K562 (cell line): ENCODE results near the gene PRRC2B. TPM values are rescaled to one million over a fixed set of nuclear protein-coding genes. Genes with fewer than 3 reads are reported as not detected.
A peak's percentile ranks its signal among the peaks of the same experiment; 100 is the strongest.

ENCODE experiments used
- ATAC-seq: fragments of 200-7000 bp; cut with Tn5 transposase; 3 replicates; pipeline ENCODE4 v1.9.1; 2020; ENCODE audit warnings: moderate library complexity
- BruUV-seq: library from RNA; stranded (reverse); fragments of 400-500 nt; replicated peaks from 2 replicates; lab custom pipeline; 2021; lab: Mats Ljungman, UMichigan
- CTCF ChIA-PET: fragments of 300-600 bp; formaldehyde crosslinking; extraction: SDS; loops from one replicate; lab custom pipeline; 2021; ENCODE audit warnings: low intra/inter-chr PET ratio; lab: Yijun Ruan, JAX
- POLR2A ChIA-PET: fragments of 300-600, 350-650 bp; sonication (Branson Sonifier 250); formaldehyde crosslinking; extraction: SDS; loops from one replicate; lab custom pipeline; 2021; ENCODE audit warnings: antibody characterized with exemption, inconsistent platforms; lab: Yijun Ruan, JAX
- DNase-seq, 4 experiments: peaks; one replicate each; pipeline versions ENCODE4 v3.0.0 to v3.0.0-alpha.2; 2011 to 2018; ENCODE audit warnings: low spot score in 3 of 4, mixed read lengths in 3 of 4; ENCODE audit errors: extremely low read depth in 1 of 4
- FAIRE-seq: peaks from 2 replicates; lab custom pipeline; 2011; peaks lifted over from hg19 to GRCh38; lab: Jason Lieb, UNC
- H2AFZ ChIP-seq: 2 replicates; pipeline ENCODE4 v1.6.0; 2011; ENCODE audit warnings: low read depth, low read length, control low read depth, inconsistent platforms
- H3K27ac ChIP-seq: fragments of 200-600 bp; 3 replicates; pipeline ENCODE4 v1.8.0; 2011; ENCODE audit warnings: low read depth, mild to moderate bottlenecking, control low read depth, inconsistent platforms, low read length, moderate library complexity, mixed read lengths; ENCODE audit errors: extremely low read depth
- H3K27me3 ChIP-seq, 2 experiments: fragments of 300-600 bp in 1 of 2; 2 replicates in 1 of 2; 3 replicates in 1 of 2; pipeline versions ENCODE4 v1.6.0 to v1.8.0; 2011; ENCODE audit warnings: inconsistent platforms in 2 of 2, low read length in 2 of 2, mild to moderate bottlenecking in 1 of 2, mixed read lengths in 1 of 2, moderate library complexity in 1 of 2; ENCODE audit not compliant: control insufficient read depth in 2 of 2, insufficient read depth in 2 of 2
- H3K36me3 ChIP-seq: fragments of 300-600 bp; 3 replicates; pipeline ENCODE4 v1.8.0; 2011; ENCODE audit warnings: mild to moderate bottlenecking, low read length, inconsistent platforms; ENCODE audit not compliant: control insufficient read depth, insufficient read depth
- H3K4me1 ChIP-seq, 2 experiments: fragments of 200-600 bp in 1 of 2; replicated peaks in 1 of 2; 2 replicates in 1 of 2; 3 replicates in 1 of 2; pipeline versions ENCODE4 v1.5.1 to v1.8.0; 2011; ENCODE audit warnings: inconsistent platforms in 2 of 2, low read length in 2 of 2, mild to moderate bottlenecking in 1 of 2, mixed read lengths in 1 of 2, moderate library complexity in 1 of 2; ENCODE audit not compliant: control insufficient read depth in 2 of 2, insufficient read depth in 2 of 2
- H3K4me2 ChIP-seq: 2 replicates; pipeline ENCODE4 v1.6.1; 2011; ENCODE audit warnings: low read length, control low read depth, inconsistent platforms, mixed read lengths; ENCODE audit not compliant: insufficient read depth
- H3K4me3 ChIP-seq: fragments of 200-600 bp; sonication (generic), shearing (Covaris generic); 2 replicates; pipeline ENCODE4 v1.5.1; 2016; ENCODE audit warnings: control low read depth, inconsistent platforms
- H3K79me2 ChIP-seq: fragments of 200-600 bp; 3 replicates; pipeline ENCODE4 v1.8.0; 2011; ENCODE audit warnings: low read length, inconsistent platforms; ENCODE audit not compliant: control insufficient read depth, insufficient read depth
- H3K9ac ChIP-seq, 2 experiments: 2 replicates each; pipeline versions ENCODE4 v1.6.0 to v1.6.1; 2011; ENCODE audit warnings: low read depth in 2 of 2, low read length in 2 of 2, control low read depth in 1 of 2, inconsistent platforms in 1 of 2, mild to moderate bottlenecking in 1 of 2, mixed read lengths in 1 of 2; ENCODE audit not compliant: insufficient read depth in 1 of 2
- H3K9me1 ChIP-seq: one replicate; pipeline ENCODE4 v1.6.0; 2011; ENCODE audit warnings: inconsistent platforms, mild to moderate bottlenecking, low read length, moderate library complexity; ENCODE audit not compliant: control insufficient read depth, insufficient read depth
- H3K9me3 ChIP-seq: replicated peaks from 2 replicates; pipeline ENCODE4 v1.5.1; 2011; ENCODE audit warnings: low read depth, low read length, inconsistent platforms; ENCODE audit not compliant: control insufficient read depth, insufficient read depth
- H4K20me1 ChIP-seq: replicated peaks from 2 replicates; pipeline ENCODE4 v1.6.1; 2011; ENCODE audit warnings: low read length, inconsistent platforms, mixed read lengths; ENCODE audit not compliant: control insufficient read depth, insufficient read depth
- ASH1L ChIP-seq: fragments of 450-650 bp; IDR thresholded peaks from 2 replicates; pipeline ENCODE4 v1.6.1; 2018; ENCODE audit warnings: borderline replicate concordance, mild to moderate bottlenecking, low read depth; ENCODE audit not compliant: partially characterized antibody
- ILK ChIP-seq: fragments of 450-650 bp; IDR thresholded peaks from 2 replicates; pipeline ENCODE4 v1.6.1; 2016; ENCODE audit warnings: missing genetic modification characterization, low read depth, mild to moderate bottlenecking, missing compliant biosample characterization, moderate library complexity, borderline replicate concordance
- POLR2G ChIP-seq: fragments of 200-400 bp; formaldehyde crosslinking; IDR thresholded peaks from 2 replicates; pipeline ENCODE4 v1.6.1; 2017; ENCODE audit warnings: low read depth, mild to moderate bottlenecking, antibody characterized with exemption, low read length, moderate library complexity
- RBFOX2 ChIP-seq: fragments of 200-400 bp; formaldehyde crosslinking; IDR thresholded peaks from 2 replicates; pipeline ENCODE4 v1.6.1; 2017; ENCODE audit warnings: low read depth, mild to moderate bottlenecking, low read length, moderate library complexity
- RUNX1 ChIP-seq: sonication (generic); IDR thresholded peaks from 2 replicates; pipeline ENCODE4 v1.6.1; 2016; ENCODE audit warnings: antibody characterized with exemption, low read depth
- STAT5A ChIP-seq: IDR thresholded peaks from 2 replicates; pipeline ENCODE4 v1.6.1; 2012; ENCODE audit warnings: low read length, inconsistent platforms, borderline replicate concordance
- TFE3 ChIP-seq: fragments of 450-650 bp; formaldehyde crosslinking; IDR thresholded peaks from 2 replicates; pipeline ENCODE4 v1.4.0; 2020; ENCODE audit warnings: mild to moderate bottlenecking, mixed read lengths
- WGBS: fragments of 100-300 bp; shearing (Covaris generic); methylation state at CpG from one replicate; pipeline ENCODE4 v1.1.6; 2016; ENCODE audit warnings: low coverage, mixed read lengths; ENCODE audit not compliant: insufficient coverage; ENCODE audit errors: missing lambda C conversion rate; 5-methylcytosine and 5-hydroxymethylcytosine counted together
- in situ Hi-C: fragments of 300-500 bp; cut with MboI; formaldehyde crosslinking; loops from 4 replicates; pipeline ENCODE4 v1.15.0; 2018; ENCODE audit warnings: inconsistent platforms, mixed read lengths
- intact Hi-C: fragments of 100-400 bp; cut with micrococcal nuclease; formaldehyde crosslinking; loops from 2 replicates; pipeline ENCODE4 v1.14.2; 2022
- polyA plus RNA-seq, 8 experiments: library from polyadenylated mRNA; depleted of rRNA in 4 of 8; stranded (reverse) in 5 of 8; unstranded in 3 of 8; fragments of >200 nt; fragmentation: Nextera tagmentation in 2 of 8; fragmentation: Illumina TruSeq in 1 of 8; extraction: Ambion mirVana in 2 of 8; extraction: Trizol in 1 of 8; gene quantifications; 2 replicates each; pipeline versions ENCODE4 v1.2.1 to v1.2.3, GENCODE V29; 2011 to 2014; ENCODE audit warnings: inconsistent platforms in 1 of 8, missing spikeins in 1 of 8
- total RNA-seq, 7 experiments: library from RNA; depleted of rRNA in 6 of 7; stranded (reverse); fragments of >200 nt in 6 of 7; fragmentation: Illumina TruSeq in 2 of 7; extraction: Trizol in 2 of 7; gene quantifications; 2 replicates each; pipeline versions ENCODE4 v1.2.1 to v1.2.3, GENCODE V29; 2011 to 2021; ENCODE audit warnings: low replicate concordance in 1 of 7

PRRC2B gene
- total and polyA plus RNA-seq, 9 of the 15 experiments (the other 6 are each of a cell fraction or from before 2014, with no cell fraction given), result 0.34 to 125 (median 30.9) TPM

- BruUV-seq, result no TSS peak
- H3K9me1 ChIP-seq, result no peaks in the 10 kb centered on the region
- POLR2A ChIA-PET, result no interaction called here
- 0 out of 3 replicates have a peak, but pooled peaks cover 2% of the 10 kb centered on the region for H3K79me2 ChIP-seq
- intact Hi-C loops (no loop called here), in situ Hi-C loops (no loop called here)
- no peak overlapping the region for H3K27ac ChIP-seq
- H3K4me2 ChIP-seq, result no peak overlapping the region
- CTCF ChIA-PET, result no interaction called here
- 0 out of 4 replicates have a peak overlapping the region, but pooled peaks of 1 of the 2 experiments have one; percentile 50 for H3K9ac ChIP-seq
- peaks cover 93% of the 10 kb centered on the region; the same call in 2 of the 3 replicates for H3K36me3 ChIP-seq
- H3K4me1 ChIP-seq, result peaks cover 0 to 27% of the 10 kb centered on the region in 2 experiments; a peak in 1 of 5 replicates
- H3K4me3 ChIP-seq, result no peak overlapping the region
- no peak for FAIRE-seq
- no peaks in the 10 kb centered on the region for H3K9me3 ChIP-seq
- TF ChIP-seq ILK (tag) (no peak), STAT5A (no peak), POLR2G (peak; percentile 53; the same call in 1 of the 2 replicates), RUNX1 (no peak), RBFOX2 (peak; percentile 18; the same call in 1 of the 2 replicates), ASH1L (no peak), TFE3 (CRISPR knock-in tag) (no peak)
- TF ChIP-seq, all 486 proteins: peak for 2
- ATAC-seq, result no peak
- H4K20me1 ChIP-seq, result no peaks in the 10 kb centered on the region; the same call in 1 of the 2 replicates
- H3K27me3 ChIP-seq, result no peaks in the 10 kb centered on the region
- no peak for DNase-seq
- H2AFZ ChIP-seq, result no peak overlapping the region
- WGBS, result 86% methylated on average over 16 of the region's 23 CpGs
Measured at GRCh38 chr9:131524665-131525315, 130.9 kb downstream of the PRRC2B start.
